DND-41 (cell line): ENCODE data around the gene ZFP36L2.

Experiments
- ATAC-seq: fragments of 200-7000 bp; cut with Tn5 transposase; 3 replicates; pipeline ENCODE4 v1.9.1; 2021; ENCODE audit warnings: low read depth; ENCODE audit not compliant: insufficient read depth
- DNase-seq: peaks from one replicate; pipeline ENCODE4 v3.0.0-alpha.2; 2020
- H2AFZ ChIP-seq: 2 replicates; pipeline ENCODE4 v1.6.0; 2012; ENCODE audit warnings: low read depth, low read length
- H3K27ac ChIP-seq: 2 replicates; pipeline ENCODE4 v1.5.1; 2012; ENCODE audit warnings: low read length, inconsistent platforms
- H3K27me3 ChIP-seq: fragments of 200-600 bp; sonication (generic); 2 replicates; pipeline ENCODE4 v1.6.0; 2012; ENCODE audit warnings: low read length, mild to moderate bottlenecking, inconsistent platforms; ENCODE audit not compliant: insufficient read depth, poor library complexity
- H3K36me3 ChIP-seq: 2 replicates; pipeline ENCODE4 v1.5.1; 2012; ENCODE audit warnings: low read length, inconsistent platforms; ENCODE audit not compliant: insufficient read depth
- H3K4me1 ChIP-seq: 2 replicates; pipeline ENCODE4 v1.5.1; 2012; ENCODE audit warnings: mild to moderate bottlenecking, low read length; ENCODE audit not compliant: insufficient read depth
- H3K4me2 ChIP-seq: 2 replicates; pipeline ENCODE4 v1.6.0; 2012; ENCODE audit warnings: mild to moderate bottlenecking, moderate library complexity, low read length, inconsistent platforms; ENCODE audit not compliant: insufficient read depth
- H3K4me3 ChIP-seq, 2 experiments: fragments of 200-600 bp in 1 of 2; shearing (Covaris generic) in 1 of 2; 2 replicates each; pipeline ENCODE4 v1.5.1; 2012 to 2016; ENCODE audit warnings: inconsistent platforms in 2 of 2, low read length in 2 of 2, mild to moderate bottlenecking in 2 of 2, low read depth in 1 of 2, moderate library complexity in 1 of 2
- H3K79me2 ChIP-seq: 2 replicates; pipeline ENCODE4 v1.6.0; 2012; ENCODE audit warnings: low read length, inconsistent platforms; ENCODE audit not compliant: insufficient read depth
- H3K9ac ChIP-seq: 2 replicates; pipeline ENCODE4 v1.6.0; 2012; ENCODE audit warnings: low read depth, mild to moderate bottlenecking, inconsistent platforms, low read length, moderate library complexity
- H3K9me3 ChIP-seq: 2 replicates; pipeline ENCODE4 v1.5.1; 2012; ENCODE audit warnings: low read length, moderate library complexity, mild to moderate bottlenecking, inconsistent platforms; ENCODE audit not compliant: insufficient read depth, severe bottlenecking
- H4K20me1 ChIP-seq: 2 replicates; pipeline ENCODE4 v1.6.0; 2012; ENCODE audit warnings: low read length; ENCODE audit not compliant: insufficient read depth
- EZH2 ChIP-seq: IDR thresholded peaks from 3 replicates; pipeline ENCODE4 v1.6.1; 2012; ENCODE audit warnings: borderline replicate concordance, low read depth, mild to moderate bottlenecking, moderate library complexity, low read length, inconsistent platforms; ENCODE audit not compliant: severe bottlenecking
- TF ChIP-seq, protein P1 (sequence below): IDR thresholded peaks from 2 replicates; pipeline ENCODE4 v1.5.1; 2012; ENCODE audit warnings: borderline replicate concordance, low read length, moderate library complexity, mild to moderate bottlenecking; ENCODE audit not compliant: poor library complexity, severe bottlenecking; ENCODE audit errors: extremely low read depth

Gene ZFP36L2

GRCh38 chr2:43193652-43194120, 32.7 kb downstream of the ZFP36L2 start:
- Histone ChIP-seq H3K27me3 (no peaks in the 10 kb centered on the region), H3K4me1 (peaks cover 51% of the 10 kb centered on the region), H3K4me2 (peak overlapping the region; percentile 25)

GRCh38 chr2:43192744-43193651, 33.4 kb downstream of the ZFP36L2 start:
- no peaks in the 10 kb centered on the region for H3K27me3 ChIP-seq
- H4K20me1 ChIP-seq, result no peaks in the 10 kb centered on the region
- no peaks in the 10 kb centered on the region for H3K9me3 ChIP-seq
- no peak for ATAC-seq
- no peak for TF ChIP-seq EZH2
- TF ChIP-seq, protein P1, sequence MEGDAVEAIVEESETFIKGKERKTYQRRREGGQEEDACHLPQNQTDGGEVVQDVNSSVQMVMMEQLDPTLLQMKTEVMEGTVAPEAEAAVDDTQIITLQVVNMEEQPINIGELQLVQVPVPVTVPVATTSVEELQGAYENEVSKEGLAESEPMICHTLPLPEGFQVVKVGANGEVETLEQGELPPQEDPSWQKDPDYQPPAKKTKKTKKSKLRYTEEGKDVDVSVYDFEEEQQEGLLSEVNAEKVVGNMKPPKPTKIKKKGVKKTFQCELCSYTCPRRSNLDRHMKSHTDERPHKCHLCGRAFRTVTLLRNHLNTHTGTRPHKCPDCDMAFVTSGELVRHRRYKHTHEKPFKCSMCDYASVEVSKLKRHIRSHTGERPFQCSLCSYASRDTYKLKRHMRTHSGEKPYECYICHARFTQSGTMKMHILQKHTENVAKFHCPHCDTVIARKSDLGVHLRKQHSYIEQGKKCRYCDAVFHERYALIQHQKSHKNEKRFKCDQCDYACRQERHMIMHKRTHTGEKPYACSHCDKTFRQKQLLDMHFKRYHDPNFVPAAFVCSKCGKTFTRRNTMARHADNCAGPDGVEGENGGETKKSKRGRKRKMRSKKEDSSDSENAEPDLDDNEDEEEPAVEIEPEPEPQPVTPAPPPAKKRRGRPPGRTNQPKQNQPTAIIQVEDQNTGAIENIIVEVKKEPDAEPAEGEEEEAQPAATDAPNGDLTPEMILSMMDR, result no peak
- no peak overlapping the region for H3K4me2 ChIP-seq
- peak overlapping the region; percentile 46; the same call in 1 of the 2 replicates for H3K9ac ChIP-seq
- H3K36me3 ChIP-seq, result no peaks in the 10 kb centered on the region
- peaks cover 45% of the 10 kb centered on the region for H3K4me1 ChIP-seq
- H3K27ac ChIP-seq, result peak overlapping the region; percentile 77
- H3K79me2 ChIP-seq, result no peaks in the 10 kb centered on the region
- no peak overlapping the region for H2AFZ ChIP-seq
- no peak overlapping the region for H3K4me3 ChIP-seq
- no peak for DNase-seq

More at GRCh38 chr2:43193652-43194120, 32.7 kb downstream of the ZFP36L2 start:
- Histone ChIP-seq H3K27ac (peak overlapping the region; percentile 77), H3K9ac (peak overlapping the region; percentile 46), H3K9me3 (no peaks in the 10 kb centered on the region), H3K79me2 (no peaks in the 10 kb centered on the region), H2AFZ (no peak overlapping the region), H4K20me1 (no peaks in the 10 kb centered on the region), H3K36me3 (no peaks in the 10 kb centered on the region), H3K4me3 (peak overlapping the region in 1 of 2 experiments; percentile 3; a peak in 1 of 4 replicates)
- TF ChIP-seq EZH2, result no peak
- TF ChIP-seq, protein P1, result no peak
- DNase-seq (no peak), ATAC-seq (no peak)

- H3K4me2 ChIP-seq, result no peak overlapping the region
- H2AFZ ChIP-seq, result no peak overlapping the region
- ATAC-seq (no peak), DNase-seq (peak; percentile 37)
- H3K36me3 ChIP-seq, result no peaks in the 10 kb centered on the region
- H3K27ac ChIP-seq, result peak overlapping the region; percentile 57; the same call in 1 of the 2 replicates
- H3K27me3 ChIP-seq, result no peaks in the 10 kb centered on the region
- H3K4me1 ChIP-seq, result peaks cover 39% of the 10 kb centered on the region
- H3K79me2 ChIP-seq, result no peaks in the 10 kb centered on the region
- H3K9ac ChIP-seq, result no peak overlapping the region
- TF ChIP-seq EZH2, result no peak
- TF ChIP-seq, protein P1, result peak; percentile 45
- no peak overlapping the region for H3K4me3 ChIP-seq
- H4K20me1 ChIP-seq, result no peaks in the 10 kb centered on the region
- H3K9me3 ChIP-seq, result no peaks in the 10 kb centered on the region
Observed at GRCh38 chr2:43191947-43192516, 34.4 kb downstream of the ZFP36L2 start.
